ENCODE results near the gene LRMDA. TPM values are rescaled to one million over a fixed set of nuclear protein-coding genes. Genes with fewer than 3 reads are reported as not detected.

Gene LRMDA
- total RNA-seq, 4 donors from 2014 or later: 9.8 to 18.6 (median 15.8) TPM

DNA sequence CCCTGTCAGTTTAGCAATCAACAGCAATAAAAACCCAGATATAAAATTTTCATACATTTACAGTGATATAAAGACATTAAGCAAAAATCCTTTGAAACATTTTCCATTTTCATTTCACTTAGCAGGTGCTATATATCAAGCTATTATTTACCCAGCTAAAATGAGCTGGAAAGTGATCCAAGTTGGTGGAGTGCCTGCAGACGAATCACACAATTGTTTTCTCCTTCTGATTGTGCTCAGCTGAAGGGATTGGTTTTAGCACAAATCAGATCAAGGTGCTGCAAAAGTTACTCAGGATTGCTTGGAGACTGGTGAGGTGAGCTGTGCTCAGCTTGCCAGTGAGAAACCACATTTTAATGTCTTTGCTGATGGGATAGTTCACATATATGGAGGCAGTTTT, 138.1 kb downstream of the LRMDA start:
- H3K27me3 ChIP-seq: no peaks in the 10 kb centered on the region
- H3K4me3 ChIP-seq: no peak overlapping the region
- H3K36me3 ChIP-seq: peaks cover 0 to 5% (median 0%) of the 10 kb centered on the region in 3 donors
- no peaks in the 10 kb centered on the region for H3K4me1 ChIP-seq
- 55 to 81% methylated on average over 1 of the region's 1 CpG for WGBS, 2 donors
- TF ChIP-seq EP300 (IDR thresholded peaks at IDR 0.05) (no peak), POLR2A (IDR thresholded peaks at IDR 0.05) (no peak)
- TF ChIP-seq, protein P1, sequence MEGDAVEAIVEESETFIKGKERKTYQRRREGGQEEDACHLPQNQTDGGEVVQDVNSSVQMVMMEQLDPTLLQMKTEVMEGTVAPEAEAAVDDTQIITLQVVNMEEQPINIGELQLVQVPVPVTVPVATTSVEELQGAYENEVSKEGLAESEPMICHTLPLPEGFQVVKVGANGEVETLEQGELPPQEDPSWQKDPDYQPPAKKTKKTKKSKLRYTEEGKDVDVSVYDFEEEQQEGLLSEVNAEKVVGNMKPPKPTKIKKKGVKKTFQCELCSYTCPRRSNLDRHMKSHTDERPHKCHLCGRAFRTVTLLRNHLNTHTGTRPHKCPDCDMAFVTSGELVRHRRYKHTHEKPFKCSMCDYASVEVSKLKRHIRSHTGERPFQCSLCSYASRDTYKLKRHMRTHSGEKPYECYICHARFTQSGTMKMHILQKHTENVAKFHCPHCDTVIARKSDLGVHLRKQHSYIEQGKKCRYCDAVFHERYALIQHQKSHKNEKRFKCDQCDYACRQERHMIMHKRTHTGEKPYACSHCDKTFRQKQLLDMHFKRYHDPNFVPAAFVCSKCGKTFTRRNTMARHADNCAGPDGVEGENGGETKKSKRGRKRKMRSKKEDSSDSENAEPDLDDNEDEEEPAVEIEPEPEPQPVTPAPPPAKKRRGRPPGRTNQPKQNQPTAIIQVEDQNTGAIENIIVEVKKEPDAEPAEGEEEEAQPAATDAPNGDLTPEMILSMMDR (IDR thresholded peaks at IDR 0.05): no peak
- peaks cover 0 to 37% (median 9%) of the 10 kb centered on the region in 4 donors for H3K9me3 ChIP-seq
- H3K27ac ChIP-seq: no peak overlapping the region
- DNase-seq (ENCODE audit: low spot score in 2 of 2): no peak

DNA sequence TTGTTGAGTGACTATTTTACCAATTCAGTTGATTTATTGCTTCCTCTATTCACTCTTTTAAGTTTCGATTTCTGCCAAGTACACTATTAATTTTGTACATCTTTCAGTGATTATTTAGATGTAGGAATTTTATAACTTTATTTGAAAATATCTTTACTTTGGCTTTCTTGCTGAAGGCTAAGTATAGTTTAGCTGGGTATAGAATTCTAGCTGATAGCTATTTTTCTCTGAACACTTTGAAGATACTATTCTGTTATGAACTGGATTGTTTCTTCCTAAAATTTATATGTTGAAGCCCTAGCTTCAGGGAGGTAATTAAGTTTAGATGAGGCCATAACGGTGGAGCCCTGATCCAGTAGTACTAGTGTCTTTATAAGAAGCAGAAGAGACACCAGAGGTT, 141.1 kb downstream of the LRMDA start:
- WGBS, 2 donors: 94 to 96% methylated on average over 2 of the region's 2 CpGs
- no peak overlapping the region for H3K27ac ChIP-seq
- no peaks in the 10 kb centered on the region for H3K27me3 ChIP-seq
- no peak for DNase-seq (ENCODE audit: low spot score in 2 of 2)
- TF ChIP-seq POLR2A (IDR thresholded peaks at IDR 0.05): no peak
- TF ChIP-seq, protein P1 (IDR thresholded peaks at IDR 0.05): no peak
- no peak for TF ChIP-seq EP300 (IDR thresholded peaks at IDR 0.05)
- peaks cover 0 to 40% (median 9%) of the 10 kb centered on the region in 4 donors for H3K9me3 ChIP-seq
- no peak overlapping the region for H3K4me3 ChIP-seq
- H3K36me3 ChIP-seq: peaks cover 0 to 5% (median 0%) of the 10 kb centered on the region in 3 donors
- H3K4me1 ChIP-seq: no peaks in the 10 kb centered on the region

DNA sequence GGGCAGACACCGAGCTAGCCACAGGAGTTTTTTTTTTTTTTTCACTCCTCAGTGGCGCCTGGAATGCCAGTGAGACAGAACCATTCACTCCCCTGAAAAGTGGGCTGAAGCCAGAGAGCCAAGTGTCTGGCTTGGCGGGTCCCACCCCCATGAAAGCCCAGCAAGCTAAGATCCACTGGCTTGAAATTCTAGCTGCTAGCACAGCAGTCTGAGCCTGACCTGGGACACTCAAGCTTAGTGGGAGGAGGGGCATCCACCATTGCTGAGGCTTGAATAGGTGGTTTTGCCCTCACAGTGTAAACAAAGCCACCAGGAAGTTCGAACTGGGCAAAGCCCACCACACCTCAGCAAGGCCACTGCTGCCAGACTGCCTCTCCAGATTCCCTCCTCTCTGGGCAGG, 144.5 kb downstream of the LRMDA start:
- 57 to 65% methylated on average over 4 of the region's 4 CpGs for WGBS, 2 donors
- no peak overlapping the region for H3K4me3 ChIP-seq
- no peak overlapping the region for H3K27ac ChIP-seq
- peaks cover 0 to 61% (median 9%) of the 10 kb centered on the region in 4 donors for H3K9me3 ChIP-seq
- no peak for DNase-seq (ENCODE audit: low spot score in 2 of 2)
- peaks cover 0 to 5% (median 0%) of the 10 kb centered on the region in 3 donors for H3K36me3 ChIP-seq
- no peaks in the 10 kb centered on the region for H3K4me1 ChIP-seq
- no peaks in the 10 kb centered on the region for H3K27me3 ChIP-seq
- TF ChIP-seq, protein P1 (IDR thresholded peaks at IDR 0.05): no peak
- TF ChIP-seq POLR2A (IDR thresholded peaks at IDR 0.05) (no peak), EP300 (IDR thresholded peaks at IDR 0.05) (no peak)

DNA sequence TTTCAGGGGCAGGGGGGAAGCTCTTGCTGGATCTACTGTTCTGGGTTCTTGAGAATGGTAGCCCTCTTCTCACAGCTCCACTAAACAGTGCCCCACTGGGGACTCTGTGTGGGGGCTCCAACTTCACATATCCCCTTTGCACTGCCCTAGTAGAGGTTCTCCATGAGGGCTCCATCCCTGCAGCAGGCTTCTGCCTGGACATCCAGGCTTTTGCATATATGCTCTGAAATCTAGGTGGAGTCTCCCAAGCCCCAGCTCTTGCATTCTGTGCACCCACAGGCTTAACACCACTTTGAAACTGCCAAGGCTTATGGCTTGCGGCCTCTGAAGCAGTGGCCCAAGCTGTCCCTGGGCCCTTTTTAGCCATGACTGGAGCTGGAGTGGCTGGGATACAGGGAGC, 150.7 kb downstream of the LRMDA start:
- Histone ChIP-seq H3K27me3 (no peaks in the 10 kb centered on the region), H3K27ac (no peak overlapping the region), H3K4me3 (no peak overlapping the region), H3K4me1 (no peaks in the 10 kb centered on the region), H3K36me3 (no peaks in the 10 kb centered on the region), H3K9me3 (peaks cover 0 to 59% (median 7%) of the 10 kb centered on the region in 4 donors)
- DNase-seq (ENCODE audit: low spot score in 2 of 2): no peak
- TF ChIP-seq POLR2A (IDR thresholded peaks at IDR 0.05) (no peak), EP300 (IDR thresholded peaks at IDR 0.05) (no peak)
- TF ChIP-seq, protein P1 (IDR thresholded peaks at IDR 0.05): no peak
- WGBS, 2 donors: 100% methylated on average over 1 of the region's 1 CpG; no CpG with 5 or more reads in 1 of the 2 donors

DNA sequence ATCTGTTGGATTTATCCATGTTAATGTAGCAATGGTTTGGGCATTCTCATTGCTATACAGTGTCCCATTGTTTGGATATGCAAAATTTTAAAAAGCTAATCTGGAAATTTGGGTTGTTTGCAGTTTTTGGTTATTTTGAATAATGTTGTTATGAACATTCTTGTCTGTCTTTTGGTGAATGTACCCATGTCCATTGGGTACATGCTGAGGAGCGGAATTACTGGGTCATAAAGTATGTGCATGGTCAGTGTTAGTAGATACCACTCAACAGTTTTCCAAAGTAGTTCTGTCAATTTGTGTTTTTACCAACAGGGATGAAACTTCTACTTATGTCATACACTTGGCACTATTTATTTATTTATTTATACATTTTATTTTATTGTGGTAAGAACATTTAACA, 153.9 kb downstream of the LRMDA start:
- 92 to 100% methylated on average over 1 of the region's 1 CpG for WGBS, 2 donors
- no peaks in the 10 kb centered on the region for H3K27me3 ChIP-seq
- no peak overlapping the region for H3K4me3 ChIP-seq

More for the DNA sequence above, 153.9 kb downstream of the LRMDA start:
- H3K9me3 ChIP-seq: peaks cover 0 to 36% (median 7%) of the 10 kb centered on the region in 4 donors
- no peaks in the 10 kb centered on the region for H3K4me1 ChIP-seq
- no peak overlapping the region for H3K27ac ChIP-seq
- DNase-seq (ENCODE audit: low spot score in 2 of 2): no peak
- TF ChIP-seq, protein P1 (IDR thresholded peaks at IDR 0.05): no peak
- TF ChIP-seq POLR2A (IDR thresholded peaks at IDR 0.05) (no peak), EP300 (IDR thresholded peaks at IDR 0.05) (no peak)
- H3K36me3 ChIP-seq: no peaks in the 10 kb centered on the region

All from tibial nerve (tissue), 4 donors.